HepG2 (cell line): ENCODE measurements around the gene NCMAP. TPM values are rescaled to one million over a fixed set of nuclear protein-coding genes. Genes with fewer than 3 reads are reported as not detected.
"Not testable (repeated sequence)": the region's sequence is repeated elsewhere in the genome, so short reads cannot be mapped to it uniquely, and the experiment has no call there.

Source experiments
- ATAC-seq: fragments of 200-7000 bp; cut with Tn5 transposase; 3 replicates; pipeline ENCODE4 v1.9.1; 2020; ENCODE audit warnings: mild to moderate bottlenecking, moderate library complexity
- BruUV-seq: library from RNA; stranded (reverse); fragments of 400-500 nt; replicated peaks from 2 replicates; lab custom pipeline; 2021; lab: Mats Ljungman, UMichigan
- CTCF ChIA-PET: fragments of 300-600 bp; formaldehyde crosslinking; extraction: SDS; loops from one replicate; lab custom pipeline; 2021; ENCODE audit warnings: low total read pairs, inconsistent platforms, low intra/inter-chr PET ratio; lab: Yijun Ruan, JAX
- POLR2A ChIA-PET: fragments of 350-600 bp; sonication (Branson Sonifier 250); formaldehyde crosslinking; loops from one replicate; lab custom pipeline; 2020; ENCODE audit warnings: antibody characterized with exemption, inconsistent platforms; lab: Yijun Ruan, JAX
- DNase-seq: peaks from one replicate; pipeline ENCODE4 v3.0.0-alpha.2; 2015; ENCODE audit warnings: low spot score
- FAIRE-seq: peaks from 3 replicates; lab custom pipeline; 2011; peaks lifted over from hg19 to GRCh38; lab: Jason Lieb, UNC
- H2AFZ ChIP-seq: one replicate; pipeline ENCODE4 v1.6.1; 2011; ENCODE audit warnings: low read length, inconsistent platforms
- H3K27ac ChIP-seq: fragments of 300-600 bp; 3 replicates; pipeline ENCODE4 v1.8.0; 2011; ENCODE audit warnings: mixed run types, mild to moderate bottlenecking, mixed read lengths, low read length, inconsistent platforms; ENCODE audit not compliant: insufficient read depth; ENCODE audit errors: extremely low read length
- H3K27me3 ChIP-seq, 2 experiments: fragments of 200-600 bp in 1 of 2; 2 replicates in 1 of 2; 3 replicates in 1 of 2; pipeline versions ENCODE4 v1.6.0 to v1.8.0; 2011; ENCODE audit warnings: low read length in 2 of 2, mild to moderate bottlenecking in 2 of 2, moderate library complexity in 2 of 2, inconsistent platforms in 1 of 2; ENCODE audit not compliant: insufficient read depth in 2 of 2, control insufficient read depth in 1 of 2
- H3K36me3 ChIP-seq, 2 experiments: fragments of 200-600 bp in 1 of 2; replicated peaks in 1 of 2; 2 replicates in 1 of 2; 3 replicates in 1 of 2; pipeline versions ENCODE4 v1.5.1 to v1.8.0; 2011; ENCODE audit warnings: low read length in 2 of 2, inconsistent platforms in 1 of 2; ENCODE audit not compliant: insufficient read depth in 2 of 2, control insufficient read depth in 1 of 2
- H3K4me1 ChIP-seq: 2 replicates; pipeline ENCODE4 v1.5.1; 2012; ENCODE audit warnings: low read length, inconsistent platforms; ENCODE audit not compliant: insufficient read depth
- H3K4me2 ChIP-seq: 2 replicates; pipeline ENCODE4 v1.6.0; 2011; ENCODE audit warnings: low read depth, low read length, inconsistent platforms
- H3K4me3 ChIP-seq, 3 experiments: fragments of 200-600 bp in 1 of 3; sonication (generic), shearing (Covaris generic) in 1 of 3; replicated peaks in 1 of 3; 2 replicates each; pipeline ENCODE4 v1.5.1; 2011 to 2016; ENCODE audit warnings: low read length in 3 of 3, inconsistent platforms in 2 of 3, low read depth in 2 of 3, mild to moderate bottlenecking in 2 of 3, control low read depth in 1 of 3, mixed read lengths in 1 of 3; ENCODE audit not compliant: insufficient read depth in 1 of 3
- H3K79me2 ChIP-seq: one replicate; pipeline ENCODE4 v1.6.1; 2011; ENCODE audit warnings: low read length, inconsistent platforms; ENCODE audit not compliant: insufficient read depth
- H3K9ac ChIP-seq: 2 replicates; pipeline ENCODE4 v1.6.0; 2011; ENCODE audit warnings: mild to moderate bottlenecking, low read depth, low read length, inconsistent platforms; ENCODE audit not compliant: insufficient read depth
- H3K9me3 ChIP-seq: 2 replicates; pipeline ENCODE4 v1.5.1; 2012; ENCODE audit warnings: mild to moderate bottlenecking, low read length
- H4K20me1 ChIP-seq: 2 replicates; pipeline ENCODE4 v1.6.0; 2011; ENCODE audit warnings: inconsistent platforms, mild to moderate bottlenecking, low read length, moderate library complexity; ENCODE audit not compliant: insufficient read depth
- CEBPB ChIP-seq: IDR thresholded peaks from 2 replicates; pipeline ENCODE4 v1.6.1; 2011; ENCODE audit warnings: low read depth, low read length, improper control_type of control experiment, borderline replicate concordance
- ISX ChIP-seq: sonication (generic); formaldehyde crosslinking; conservative IDR thresholded peaks from 2 replicates; pipeline ENCODE4 v1.5.0; 2020; ENCODE audit warnings: missing genetic modification reagents
- RBAK ChIP-seq: sonication (generic); formaldehyde crosslinking; IDR thresholded peaks from 2 replicates; pipeline ENCODE4 v1.5.1; 2020; ENCODE audit warnings: mild to moderate bottlenecking, missing genetic modification reagents
- SNAPC4 ChIP-seq: sonication (generic); formaldehyde crosslinking; IDR thresholded peaks from 2 replicates; pipeline ENCODE4 v1.4.0; 2020; ENCODE audit warnings: mild to moderate bottlenecking, missing genetic modification reagents
- ZNF850 ChIP-seq: sonication (generic); formaldehyde crosslinking; conservative IDR thresholded peaks from 2 replicates; pipeline ENCODE4 v1.9.0; 2021; ENCODE audit warnings: mild to moderate bottlenecking, missing genetic modification reagents
- WGBS: methylation state at CpG from one replicate; pipeline ENCODE4 v1.1.6; 2017; ENCODE audit warnings: low lambda C conversion rate; 5-methylcytosine and 5-hydroxymethylcytosine counted together
- in situ Hi-C: cut with HindIII; loops from 2 replicates; pipeline ENCODE4 v1.10.0; 2017; ENCODE audit warnings: low pct_unique_long_range_greater_than_20kb; ENCODE audit not compliant: extremely low pct_ligation_motif_present
- intact Hi-C: fragments of 100-400 bp; cut with micrococcal nuclease; formaldehyde crosslinking; loops from one replicate; pipeline ENCODE4 v1.10.0; 2022; ENCODE audit not compliant: unreplicated experiment
- polyA plus RNA-seq, 8 experiments: library from polyadenylated mRNA; depleted of rRNA in 3 of 8; stranded (reverse) in 7 of 8; unstranded in 1 of 8; fragments of >200 nt; fragmentation: Illumina TruSeq in 4 of 8; extraction: Trizol in 4 of 8; gene quantifications; 2 replicates each; pipeline versions ENCODE4 v1.2.1 to v1.2.3, GENCODE V29; 2011 to 2016; ENCODE audit warnings: low read depth in 4 of 8, missing spikeins in 1 of 8, mixed read lengths in 1 of 8; ENCODE audit not compliant: insufficient read depth in 1 of 8
- total RNA-seq, 5 experiments: library from RNA; depleted of rRNA; stranded (reverse); fragments of >200 nt; fragmentation: Illumina TruSeq; extraction: Trizol; gene quantifications; 2 replicates each; pipeline ENCODE4 v1.2.3, GENCODE V29; 2016; ENCODE audit warnings: low read depth in 1 of 5
- TF ChIP-seq, protein P1 (sequence below): sonication (generic); formaldehyde crosslinking; IDR thresholded peaks from 2 replicates; pipeline ENCODE4 v1.4.0; 2020; ENCODE audit warnings: missing genetic modification reagents, mild to moderate bottlenecking, borderline replicate concordance

The NCMAP gene
- total and polyA plus RNA-seq, 2 of the 13 experiments (the other 11 are each of a cell fraction or from before 2014, with no cell fraction given): 2.7 to 20.0 TPM

GRCh38 chr1:24528744-24529143 is 27.1 kb upstream of the NCMAP start (continued):
- TF ChIP-seq SNAPC4 (CRISPR knock-in tag) (no peak), RBAK (CRISPR knock-in tag) (no peak), ZNF850 (CRISPR knock-in tag) (no peak), ISX (CRISPR knock-in tag) (no peak), CEBPB (no peak)

- H4K20me1 ChIP-seq, in situ Hi-C loops, H3K9me3 ChIP-seq, H3K9ac ChIP-seq, BruUV-seq, intact Hi-C loops, H3K27me3 ChIP-seq, H3K4me2 ChIP-seq, CTCF ChIA-PET, DNase-seq, H2AFZ ChIP-seq, FAIRE-seq, H3K4me3 ChIP-seq, H3K79me2 ChIP-seq, H3K36me3 ChIP-seq: not testable (repeated sequence)
- TF ChIP-seq, protein P1, sequence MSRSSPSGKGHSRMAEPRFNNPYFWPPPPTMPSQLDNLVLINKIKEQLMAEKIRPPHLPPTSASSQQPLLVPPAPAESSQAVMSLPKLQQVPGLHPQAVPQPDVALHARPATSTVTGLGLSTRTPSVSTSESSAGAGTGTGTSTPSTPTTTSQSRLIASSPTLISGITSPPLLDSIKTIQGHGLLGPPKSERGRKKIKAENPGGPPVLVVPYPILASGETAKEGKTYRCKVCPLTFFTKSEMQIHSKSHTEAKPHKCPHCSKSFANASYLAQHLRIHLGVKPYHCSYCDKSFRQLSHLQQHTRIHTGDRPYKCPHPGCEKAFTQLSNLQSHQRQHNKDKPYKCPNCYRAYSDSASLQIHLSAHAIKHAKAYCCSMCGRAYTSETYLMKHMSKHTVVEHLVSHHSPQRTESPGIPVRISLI (CRISPR knock-in tag): peak; percentile 79
- Histone ChIP-seq H3K4me1 (peaks cover 24% of the 10 kb centered on the region), H3K27ac (peak overlapping the region; percentile 48)
- ATAC-seq: peak; percentile 74
- WGBS: 65% methylated on average over 7 of the region's 7 CpGs
- POLR2A ChIA-PET: interaction anchor here (0.6 kb wide), 1 partner anchor 39 kb away, joined by 4 read pairs; no protein-coding TSS in a partner anchor
These were observed 26.6 kb upstream of the NCMAP start for GRCh38 chr1:24529292-24529691.
